Ovary (tissue), 9 donors: Measurements from ENCODE around the gene PARD3. TPM values are rescaled to one million over a fixed set of nuclear protein-coding genes. Genes with fewer than 3 reads are reported as not detected.

Experiments used
- DNase-seq, 5 donors: peaks; one replicate each; pipeline ENCODE4 v3.0.0-alpha.2; 2019 to 2020
- H3K27ac ChIP-seq, 2 donors: fragments of 200-600 bp; one replicate each; pipeline versions ENCODE4 v1.5.1 to v1.8.0; 2019 to 2022
- H3K27me3 ChIP-seq: fragments of 200-600 bp; one replicate; pipeline ENCODE4 v1.8.0; 2022
- H3K36me3 ChIP-seq: fragments of 200-600 bp; sonication (generic); one replicate; pipeline ENCODE4 v1.5.1; 2019
- H3K4me1 ChIP-seq: one replicate; pipeline ENCODE4 v1.8.1; 2013; ENCODE audit warnings: mild to moderate bottlenecking, moderate library complexity; ENCODE audit not compliant: insufficient read depth
- H3K4me3 ChIP-seq: fragments of 200-600 bp; sonication (generic); one replicate; pipeline ENCODE4 v1.5.1; 2017
- H3K9me3 ChIP-seq, 2 donors: fragments of 200-600 bp in 1 of 2; sonication (generic) in 1 of 2; one replicate each; pipeline versions ENCODE4 v1.5.1 to v1.8.1; 2013 to 2019; ENCODE audit warnings: mild to moderate bottlenecking in 1 of 2, moderate library complexity in 1 of 2
- CTCF ChIP-seq, 3 donors: fragments of 450-650 bp in 2 of 3; fragments of 200-600 bp in 1 of 3; IDR thresholded peaks; one replicate each; pipeline versions ENCODE4 v1.5.1 to v1.8.0; 2016 to 2022; ENCODE audit warnings: antibody characterized with exemption in 3 of 3, mild to moderate bottlenecking in 1 of 3
- EP300 ChIP-seq: sonication (generic); formaldehyde crosslinking; IDR thresholded peaks from one replicate; pipeline ENCODE4 v1.6.1; 2017; ENCODE audit warnings: antibody characterized with exemption
- POLR2A ChIP-seq: fragments of 450-650 bp; IDR thresholded peaks from one replicate; pipeline ENCODE4 v1.6.1; 2017; ENCODE audit warnings: antibody characterized with exemption, mild to moderate bottlenecking, moderate library complexity
- WGBS, 3 donors: extraction: QIAGEN DNeasy Blood & Tissue Kit in 1 of 3; methylation state at CpG; one replicate each; pipeline versions ENCODE4 v1.1.5 to v1.1.7; 2013 to 2017; 5-methylcytosine and 5-hydroxymethylcytosine counted together
- intact Hi-C, 4 donors: fragments of 100-400 bp; cut with DNase I; formaldehyde crosslinking; loops; one replicate each; pipeline versions ENCODE4 v1.11.0 to v1.15.1; 2022 to 2023
- polyA plus RNA-seq, 2 donors: library from polyadenylated mRNA; stranded (reverse); fragments of 200-250 nt in 1 of 2; fragments of 350-450 nt in 1 of 2; fragmentation: Illumina TruSeq in 1 of 2; extraction: RNeasy Lipid Tissue Mini Kit (QIAGEN cat#74804) in 1 of 2; gene quantifications; one replicate each; pipeline ENCODE4 v1.2.3, GENCODE V29; 2013 to 2014
- total RNA-seq, 7 donors: library from RNA; depleted of rRNA in 2 of 7; stranded (reverse); fragments of >200 nt in 2 of 7; fragmentation: NEBNext Ultra II Directional in 3 of 7; extraction: Animal tissue kit (Norgen Biotek cat#: 25700) in 3 of 7; gene quantifications; one replicate each; pipeline versions ENCODE4 v1.1.0 to v1.2.4, GENCODE V29; 2016 to 2023
- donor health status: DM: no; HTN: no; CAD: no; lungs with moderate emphysema.
- donor health status: DM: no; HTN: no; CAD: no.
- donor health status: Bipolar disorder and iron deficiency.
- donor health status: DM: yes; HTN: yes; CAD: no.
- donor health status: DM: no; HTN: no; CAD: no.
- donor health status: DM: yes; HTN: yes; CAD: no.

PARD3 gene
- total and polyA plus RNA-seq, 9 donors: 31.8 to 92.3 (median 67.1) TPM

- peaks cover 1% of the 10 kb centered on the region for H3K4me1 ChIP-seq
- intact Hi-C loops: no loop called here
- DNase-seq: no peak
- 50 to 61% (median 55%) methylated on average over 4 of the region's 4 CpGs for WGBS, 3 donors
- H3K27me3 ChIP-seq: no peaks in the 10 kb centered on the region
- H3K36me3 ChIP-seq: no peaks in the 10 kb centered on the region
- H3K27ac ChIP-seq: no peak overlapping the region
- no peak overlapping the region for H3K4me3 ChIP-seq
- H3K9me3 ChIP-seq: no peaks in the 10 kb centered on the region
- no peak for TF ChIP-seq CTCF (IDR thresholded peaks at IDR 0.05)
- TF ChIP-seq EP300: no peak
- TF ChIP-seq POLR2A: no peak
Observed at GRCh38 chr10:34574353-34574934, 240.7 kb downstream of the PARD3 start.

DNA sequence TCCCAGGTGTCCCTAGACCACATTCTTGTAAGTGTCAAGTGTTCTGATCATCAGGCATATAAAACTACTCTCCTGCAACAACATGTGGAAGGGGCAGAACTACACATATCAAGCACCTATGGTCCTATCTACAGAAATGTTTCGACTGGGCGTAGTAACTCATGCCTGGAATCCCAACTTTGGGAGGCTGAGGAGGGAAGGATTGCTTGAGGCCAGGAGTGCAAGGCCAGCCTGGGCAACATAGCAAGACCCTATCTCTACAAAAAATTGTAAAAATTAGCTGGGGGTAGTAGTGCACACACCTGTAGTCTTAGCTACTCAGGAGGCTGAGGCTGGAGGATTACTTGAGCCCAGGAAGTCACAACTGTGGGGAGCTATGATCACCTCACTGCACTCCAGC, 244.2 kb downstream of the PARD3 start:
- Histone ChIP-seq H3K27ac (no peak overlapping the region), H3K36me3 (no peaks in the 10 kb centered on the region), H3K9me3 (no peaks in the 10 kb centered on the region), H3K4me1 (peaks cover 2% of the 10 kb centered on the region), H3K4me3 (no peak overlapping the region), H3K27me3 (no peaks in the 10 kb centered on the region)
- WGBS, 3 donors: 96 to 100% (median 97%) methylated on average over 2 of the region's 2 CpGs
- DNase-seq: no peak
- intact Hi-C loops: no loop called here
- no peak for TF ChIP-seq POLR2A
- no peak for TF ChIP-seq CTCF (IDR thresholded peaks at IDR 0.05)
- TF ChIP-seq EP300: no peak

- no peak overlapping the region for H3K4me3 ChIP-seq
- no peaks in the 10 kb centered on the region for H3K27me3 ChIP-seq
- intact Hi-C loops: no loop called here
- peaks cover 2% of the 10 kb centered on the region for H3K4me1 ChIP-seq
- no peaks in the 10 kb centered on the region for H3K9me3 ChIP-seq
- WGBS, 3 donors: 88 to 91% (median 91%) methylated on average over 6 of the region's 6 CpGs
- H3K27ac ChIP-seq: no peak overlapping the region
- H3K36me3 ChIP-seq: no peaks in the 10 kb centered on the region
- TF ChIP-seq POLR2A (no peak), CTCF (IDR thresholded peaks at IDR 0.05) (no peak), EP300 (no peak)
- DNase-seq: no peak
Observed at GRCh38 chr10:34567659-34568253, 247.3 kb downstream of the PARD3 start.

DNA sequence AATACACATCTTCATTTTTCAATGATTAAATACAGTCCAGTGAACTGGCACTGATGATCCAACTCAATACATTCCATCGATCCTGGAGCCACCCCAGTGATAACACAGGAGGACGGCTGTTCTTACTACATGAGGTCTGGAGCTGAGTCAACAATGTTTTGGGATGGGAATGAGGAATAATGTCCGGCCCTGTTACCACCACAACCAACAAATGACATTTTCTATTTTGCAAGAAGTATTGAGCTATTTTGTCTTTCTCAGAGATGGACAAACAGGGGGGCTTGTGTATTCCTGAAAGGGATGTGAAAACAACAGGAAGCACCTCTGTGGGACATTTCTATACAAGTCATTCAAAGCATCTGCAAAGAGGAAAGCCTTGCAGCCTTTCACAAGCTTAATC, 249.2 kb downstream of the PARD3 start:
- H3K9me3 ChIP-seq: no peaks in the 10 kb centered on the region
- intact Hi-C loops: no loop called here
- TF ChIP-seq EP300 (no peak), POLR2A (no peak), CTCF (IDR thresholded peaks at IDR 0.05) (no peak)
- peaks cover 2% of the 10 kb centered on the region for H3K4me1 ChIP-seq
- H3K36me3 ChIP-seq: no peaks in the 10 kb centered on the region
- 29 to 33% (median 31%) methylated on average over 3 of the region's 3 CpGs for whole genome bisulfite sequencing, 3 donors
- no peak overlapping the region for H3K27ac ChIP-seq
- H3K27me3 ChIP-seq: no peaks in the 10 kb centered on the region
- no peak overlapping the region for H3K4me3 ChIP-seq
- DNase-seq: no peak
